NB4 (cell line): ENCODE results near the gene IL21R.

Experiments
- CTCF ChIP-seq: IDR thresholded peaks from one replicate; pipeline ENCODE4 v1.5.1; 2012; ENCODE audit warnings: low read depth, low read length
- MAX ChIP-seq: IDR thresholded peaks from 2 replicates; pipeline ENCODE4 v1.6.1; 2011; ENCODE audit warnings: low read depth, low read length
- MYC ChIP-seq: IDR thresholded peaks from 2 replicates; pipeline ENCODE4 v1.6.1; 2011; ENCODE audit warnings: low read depth, low read length
- POLR2A ChIP-seq: IDR thresholded peaks from 2 replicates; pipeline ENCODE4 v1.6.1; 2011; ENCODE audit warnings: mild to moderate bottlenecking; ENCODE audit not compliant: insufficient read length; ENCODE audit errors: extremely low read depth

GRCh38 chr16:27390151-27390550, 11.8 kb upstream of the IL21R start:
- no peak for TF ChIP-seq CTCF
- TF ChIP-seq POLR2A, result no peak
- no peak for TF ChIP-seq MAX
- TF ChIP-seq MYC, result no peak
